Suprapubic skin (tissue), 4 donors: ENCODE results near the gene RTEL1. TPM values are rescaled to one million over a fixed set of nuclear protein-coding genes. Genes with fewer than 3 reads are reported as not detected.

Experiments
- DNase-seq, 2 donors: peaks; one replicate each; pipeline ENCODE4 v3.0.0-alpha.2; 2019; ENCODE audit warnings: low spot score in 2 of 2
- H3K27ac ChIP-seq: fragments of 200-600 bp; sonication (generic); one replicate; pipeline ENCODE4 v1.5.1; 2019
- H3K27me3 ChIP-seq: fragments of 200-600 bp; sonication (generic); one replicate; pipeline ENCODE4 v1.5.1; 2019
- H3K36me3 ChIP-seq: fragments of 200-600 bp; sonication (generic); one replicate; pipeline ENCODE4 v1.5.1; 2019
- H3K4me1 ChIP-seq: fragments of 200-600 bp; sonication (generic); one replicate; pipeline ENCODE4 v1.5.1; 2019
- H3K4me3 ChIP-seq: fragments of 200-600 bp; sonication (generic); one replicate; pipeline ENCODE4 v1.5.1; 2019; ENCODE audit warnings: mild to moderate bottlenecking
- H3K9me3 ChIP-seq: fragments of 200-600 bp; sonication (generic); one replicate; pipeline ENCODE4 v1.5.1; 2019
- CTCF ChIP-seq, 2 donors: fragments of 200-600 bp in 1 of 2; fragments of 450-650 bp in 1 of 2; sonication (generic) in 1 of 2; IDR thresholded peaks; one replicate each; pipeline ENCODE4 v1.5.1; 2016 to 2019; ENCODE audit warnings: antibody characterized with exemption in 2 of 2, mild to moderate bottlenecking in 1 of 2, moderate library complexity in 1 of 2
- EP300 ChIP-seq: sonication (generic); formaldehyde crosslinking; IDR thresholded peaks from one replicate; pipeline ENCODE4 v1.6.1; 2017; ENCODE audit warnings: antibody characterized with exemption
- POLR2A ChIP-seq, 2 donors: fragments of 450-650 bp; IDR thresholded peaks; one replicate each; pipeline ENCODE4 v1.6.1; 2017; ENCODE audit warnings: antibody characterized with exemption in 2 of 2, mild to moderate bottlenecking in 2 of 2, moderate library complexity in 2 of 2
- POLR2AphosphoS5 ChIP-seq, 3 donors: sonication (generic); formaldehyde crosslinking; IDR thresholded peaks; one replicate each; pipeline ENCODE4 v1.6.1; 2017; ENCODE audit warnings: antibody characterized with exemption in 3 of 3
- WGBS: methylation state at CpG from one replicate; pipeline ENCODE4 v1.1.5; 2018; 5-methylcytosine and 5-hydroxymethylcytosine counted together
- total RNA-seq, 4 donors: library from RNA; depleted of rRNA; stranded (reverse); fragments of >200 nt; gene quantifications; one replicate each; pipeline ENCODE4 v1.1.0, GENCODE V29; 2016

RTEL1 gene
- total RNA-seq, 4 donors from 2014 or later: 6.9 to 26.6 (median 13.9) TPM

GRCh38 chr20:63641146-63641791 is 16.8 kb upstream of the RTEL1 start:
- peak overlapping the region; percentile 47 for H3K4me3 ChIP-seq
- no peaks in the 10 kb centered on the region for H3K27me3 ChIP-seq
- peak overlapping the region; percentile 53 for H3K27ac ChIP-seq
- no peak for DNase-seq
- no peak for TF ChIP-seq EP300
- TF ChIP-seq POLR2AphosphoS5 (IDR thresholded peaks at IDR 0.05): no peak
- TF ChIP-seq POLR2A (IDR thresholded peaks at IDR 0.05): no peak
- TF ChIP-seq CTCF (IDR thresholded peaks at IDR 0.05): no peak
- peaks cover 31% of the 10 kb centered on the region for H3K4me1 ChIP-seq
- WGBS: 40% methylated on average over 19 of the region's 47 CpGs
- H3K36me3 ChIP-seq: peaks cover 3% of the 10 kb centered on the region
- H3K9me3 ChIP-seq: no peaks in the 10 kb centered on the region

- peak; percentile 90 to 95 for DNase-seq
- TF ChIP-seq POLR2A (IDR thresholded peaks at IDR 0.05) (no peak), EP300 (no peak), CTCF (IDR thresholded peaks at IDR 0.05) (peak; percentile 47 to 68), POLR2AphosphoS5 (IDR thresholded peaks at IDR 0.05) (peak in 1 of 3 donors; percentile 22)
- Histone ChIP-seq H3K27me3 (no peaks in the 10 kb centered on the region), H3K36me3 (peaks cover 3% of the 10 kb centered on the region), H3K4me1 (peaks cover 29% of the 10 kb centered on the region), H3K4me3 (peak overlapping the region; percentile 60), H3K9me3 (no peaks in the 10 kb centered on the region), H3K27ac (peak overlapping the region; percentile 60)
- 1% methylated on average over 14 of the region's 86 CpGs for WGBS
These were observed 16.2 kb upstream of the RTEL1 start for GRCh38 chr20:63641792-63642523.

- H3K9me3 ChIP-seq: no peaks in the 10 kb centered on the region
- H3K36me3 ChIP-seq: peaks cover 3% of the 10 kb centered on the region
- TF ChIP-seq POLR2A (IDR thresholded peaks at IDR 0.05) (no peak), EP300 (no peak), CTCF (IDR thresholded peaks at IDR 0.05) (no peak), POLR2AphosphoS5 (IDR thresholded peaks at IDR 0.05) (no peak)
- H3K4me3 ChIP-seq: peak overlapping the region; percentile 60
- H3K27me3 ChIP-seq: no peaks in the 10 kb centered on the region
- DNase-seq: no peak
- peaks cover 25% of the 10 kb centered on the region for H3K4me1 ChIP-seq
- H3K27ac ChIP-seq: peak overlapping the region; percentile 60
- 74% methylated on average over 16 of the region's 29 CpGs for WGBS
These were observed 15.4 kb upstream of the RTEL1 start for GRCh38 chr20:63642527-63643247.

- Histone ChIP-seq H3K4me3 (no peak overlapping the region), H3K27me3 (no peaks in the 10 kb centered on the region), H3K4me1 (peaks cover 22% of the 10 kb centered on the region), H3K9me3 (no peaks in the 10 kb centered on the region), H3K27ac (no peak overlapping the region), H3K36me3 (peaks cover 3% of the 10 kb centered on the region)
- 98% methylated on average over 4 of the region's 10 CpGs for WGBS
- TF ChIP-seq POLR2A (IDR thresholded peaks at IDR 0.05) (no peak), EP300 (no peak), POLR2AphosphoS5 (IDR thresholded peaks at IDR 0.05) (no peak), CTCF (IDR thresholded peaks at IDR 0.05) (no peak)
- no peak for DNase-seq
These were observed 14.6 kb upstream of the RTEL1 start for GRCh38 chr20:63643499-63643898.

- 89% methylated on average over 11 of the region's 15 CpGs for WGBS
- Histone ChIP-seq H3K4me3 (no peak overlapping the region), H3K9me3 (no peaks in the 10 kb centered on the region), H3K36me3 (peaks cover 3% of the 10 kb centered on the region), H3K4me1 (peaks cover 22% of the 10 kb centered on the region), H3K27ac (no peak overlapping the region), H3K27me3 (no peaks in the 10 kb centered on the region)
- no peak for DNase-seq
- TF ChIP-seq CTCF (IDR thresholded peaks at IDR 0.05) (no peak), POLR2A (IDR thresholded peaks at IDR 0.05) (no peak), POLR2AphosphoS5 (IDR thresholded peaks at IDR 0.05) (no peak), EP300 (no peak)
These were observed 14.2 kb upstream of the RTEL1 start for GRCh38 chr20:63643946-63644345.
